Measurements from ENCODE around the gene MPRIP.

DNA sequence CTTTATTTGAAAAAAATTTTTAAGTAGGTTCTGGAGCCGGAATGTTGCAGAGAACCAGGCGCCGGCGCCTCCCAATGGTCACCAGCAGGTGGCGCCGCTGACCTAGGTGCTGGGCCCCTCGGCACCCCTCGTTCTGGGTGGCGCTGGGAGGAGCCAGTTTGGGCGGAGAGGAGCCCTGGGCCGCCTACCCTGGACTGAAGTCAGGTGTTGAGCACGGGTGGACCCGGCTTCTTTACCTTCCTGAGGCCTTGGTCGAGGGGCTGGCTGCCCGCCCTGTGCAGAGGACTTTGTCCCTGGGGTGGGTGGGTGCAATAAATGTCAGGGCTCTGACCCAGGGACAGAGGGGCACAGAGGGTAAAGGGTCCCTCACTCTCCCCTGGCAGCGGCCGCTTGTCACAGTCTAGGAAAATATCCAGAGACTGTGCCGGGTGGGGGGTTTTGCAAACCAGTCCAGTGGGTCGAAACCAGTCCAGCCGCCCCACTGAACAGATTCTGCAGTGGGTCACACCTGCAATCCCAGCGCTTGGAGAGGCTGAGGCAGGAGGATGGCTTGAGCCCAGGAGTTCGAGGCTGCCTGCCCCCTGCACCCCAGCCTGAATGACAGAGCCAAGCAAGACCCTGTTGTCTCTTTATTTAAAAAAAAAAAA lies 40.3 kb upstream of the MPRIP start:
- TF ChIP-seq, protein P1, sequence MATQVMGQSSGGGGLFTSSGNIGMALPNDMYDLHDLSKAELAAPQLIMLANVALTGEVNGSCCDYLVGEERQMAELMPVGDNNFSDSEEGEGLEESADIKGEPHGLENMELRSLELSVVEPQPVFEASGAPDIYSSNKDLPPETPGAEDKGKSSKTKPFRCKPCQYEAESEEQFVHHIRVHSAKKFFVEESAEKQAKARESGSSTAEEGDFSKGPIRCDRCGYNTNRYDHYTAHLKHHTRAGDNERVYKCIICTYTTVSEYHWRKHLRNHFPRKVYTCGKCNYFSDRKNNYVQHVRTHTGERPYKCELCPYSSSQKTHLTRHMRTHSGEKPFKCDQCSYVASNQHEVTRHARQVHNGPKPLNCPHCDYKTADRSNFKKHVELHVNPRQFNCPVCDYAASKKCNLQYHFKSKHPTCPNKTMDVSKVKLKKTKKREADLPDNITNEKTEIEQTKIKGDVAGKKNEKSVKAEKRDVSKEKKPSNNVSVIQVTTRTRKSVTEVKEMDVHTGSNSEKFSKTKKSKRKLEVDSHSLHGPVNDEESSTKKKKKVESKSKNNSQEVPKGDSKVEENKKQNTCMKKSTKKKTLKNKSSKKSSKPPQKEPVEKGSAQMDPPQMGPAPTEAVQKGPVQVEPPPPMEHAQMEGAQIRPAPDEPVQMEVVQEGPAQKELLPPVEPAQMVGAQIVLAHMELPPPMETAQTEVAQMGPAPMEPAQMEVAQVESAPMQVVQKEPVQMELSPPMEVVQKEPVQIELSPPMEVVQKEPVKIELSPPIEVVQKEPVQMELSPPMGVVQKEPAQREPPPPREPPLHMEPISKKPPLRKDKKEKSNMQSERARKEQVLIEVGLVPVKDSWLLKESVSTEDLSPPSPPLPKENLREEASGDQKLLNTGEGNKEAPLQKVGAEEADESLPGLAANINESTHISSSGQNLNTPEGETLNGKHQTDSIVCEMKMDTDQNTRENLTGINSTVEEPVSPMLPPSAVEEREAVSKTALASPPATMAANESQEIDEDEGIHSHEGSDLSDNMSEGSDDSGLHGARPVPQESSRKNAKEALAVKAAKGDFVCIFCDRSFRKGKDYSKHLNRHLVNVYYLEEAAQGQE (IDR thresholded peaks at IDR 0.05; ENCODE audit: low read depth, low read length): no peak
- TF ChIP-seq, protein P2, sequence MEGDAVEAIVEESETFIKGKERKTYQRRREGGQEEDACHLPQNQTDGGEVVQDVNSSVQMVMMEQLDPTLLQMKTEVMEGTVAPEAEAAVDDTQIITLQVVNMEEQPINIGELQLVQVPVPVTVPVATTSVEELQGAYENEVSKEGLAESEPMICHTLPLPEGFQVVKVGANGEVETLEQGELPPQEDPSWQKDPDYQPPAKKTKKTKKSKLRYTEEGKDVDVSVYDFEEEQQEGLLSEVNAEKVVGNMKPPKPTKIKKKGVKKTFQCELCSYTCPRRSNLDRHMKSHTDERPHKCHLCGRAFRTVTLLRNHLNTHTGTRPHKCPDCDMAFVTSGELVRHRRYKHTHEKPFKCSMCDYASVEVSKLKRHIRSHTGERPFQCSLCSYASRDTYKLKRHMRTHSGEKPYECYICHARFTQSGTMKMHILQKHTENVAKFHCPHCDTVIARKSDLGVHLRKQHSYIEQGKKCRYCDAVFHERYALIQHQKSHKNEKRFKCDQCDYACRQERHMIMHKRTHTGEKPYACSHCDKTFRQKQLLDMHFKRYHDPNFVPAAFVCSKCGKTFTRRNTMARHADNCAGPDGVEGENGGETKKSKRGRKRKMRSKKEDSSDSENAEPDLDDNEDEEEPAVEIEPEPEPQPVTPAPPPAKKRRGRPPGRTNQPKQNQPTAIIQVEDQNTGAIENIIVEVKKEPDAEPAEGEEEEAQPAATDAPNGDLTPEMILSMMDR (IDR thresholded peaks at IDR 0.05): peak; percentile 98
- peak; percentile 94 for TF ChIP-seq RAD21 (IDR thresholded peaks at IDR 0.05; ENCODE audit: low read length)
- TF ChIP-seq EZH2phosphoT487 (IDR thresholded peaks at IDR 0.05; ENCODE audit: borderline replicate concordance, low read depth): no peak
- TF ChIP-seq, protein P3, sequence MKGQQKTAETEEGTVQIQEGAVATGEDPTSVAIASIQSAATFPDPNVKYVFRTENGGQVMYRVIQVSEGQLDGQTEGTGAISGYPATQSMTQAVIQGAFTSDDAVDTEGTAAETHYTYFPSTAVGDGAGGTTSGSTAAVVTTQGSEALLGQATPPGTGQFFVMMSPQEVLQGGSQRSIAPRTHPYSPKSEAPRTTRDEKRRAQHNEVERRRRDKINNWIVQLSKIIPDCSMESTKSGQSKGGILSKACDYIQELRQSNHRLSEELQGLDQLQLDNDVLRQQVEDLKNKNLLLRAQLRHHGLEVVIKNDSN (IDR thresholded peaks at IDR 0.05; ENCODE audit: borderline replicate concordance, low read depth): no peak
